ENCODE measurements around the gene ABCD2.

Gene ABCD2

DNA sequence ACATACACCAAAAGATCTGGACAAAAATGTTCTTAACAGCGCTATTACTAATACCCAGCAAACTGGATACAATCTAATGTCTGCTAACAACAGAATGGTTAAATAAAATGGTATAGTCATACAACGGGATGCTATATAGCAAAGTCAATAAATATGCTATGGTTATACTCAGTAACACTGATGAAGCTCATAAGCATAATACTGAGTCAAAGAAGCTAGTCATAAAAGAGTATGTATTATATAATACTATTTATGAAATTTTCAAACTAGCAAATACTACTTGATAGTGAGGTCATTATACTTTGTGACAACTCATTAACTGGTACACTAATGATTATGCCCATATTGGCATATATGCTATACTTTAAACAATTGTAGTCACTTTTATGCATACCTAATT is 7.4 kb downstream of the ABCD2 start:
- Histone ChIP-seq H3K9me3 (ENCODE audit: control insufficient read depth, insufficient read depth, low read depth, low read length) (no peaks in the 10 kb centered on the region), H3K4me3 (ENCODE audit: low read depth, low read length) (no peak overlapping the region), H3K27ac (ENCODE audit: extremely low read depth, low read depth, low read length) (no peak overlapping the region), H3K36me3 (ENCODE audit: control insufficient read depth in 2 of 2, insufficient read depth in 1 of 2, low read length in 2 of 2) (no peaks in the 10 kb centered on the region), H3K4me1 (ENCODE audit: control insufficient read depth, insufficient read depth, low read length) (no peaks in the 10 kb centered on the region)
- ChIA-PET POLR2A (no interaction called here), CTCF (no interaction called here)
- TF ChIP-seq ZNF394 (tag by site-specific recombination; IDR thresholded peaks at IDR 0.05; ENCODE audit: borderline replicate concordance) = no peak
- TF ChIP-seq, protein P1, sequence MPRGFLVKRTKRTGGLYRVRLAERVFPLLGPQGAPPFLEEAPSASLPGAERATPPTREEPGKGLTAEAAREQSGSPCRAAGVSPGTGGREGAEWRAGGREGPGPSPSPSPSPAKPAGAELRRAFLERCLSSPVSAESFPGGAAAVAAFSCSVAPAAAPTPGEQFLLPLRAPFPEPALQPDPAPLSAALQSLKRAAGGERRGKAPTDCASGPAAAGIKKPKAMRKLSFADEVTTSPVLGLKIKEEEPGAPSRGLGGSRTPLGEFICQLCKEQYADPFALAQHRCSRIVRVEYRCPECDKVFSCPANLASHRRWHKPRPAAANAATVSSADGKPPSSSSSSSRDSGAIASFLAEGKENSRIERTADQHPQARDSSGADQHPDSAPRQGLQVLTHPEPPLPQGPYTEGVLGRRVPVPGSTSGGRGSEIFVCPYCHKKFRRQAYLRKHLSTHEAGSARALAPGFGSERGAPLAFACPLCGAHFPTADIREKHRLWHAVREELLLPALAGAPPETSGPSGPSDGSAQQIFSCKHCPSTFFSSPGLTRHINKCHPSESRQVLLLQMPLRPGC (tag by site-specific recombination; IDR thresholded peaks at IDR 0.05) = no peak
- TF ChIP-seq ZNF747 (tag by site-specific recombination; IDR thresholded peaks at IDR 0.05) = no peak
- TF ChIP-seq, protein P2, sequence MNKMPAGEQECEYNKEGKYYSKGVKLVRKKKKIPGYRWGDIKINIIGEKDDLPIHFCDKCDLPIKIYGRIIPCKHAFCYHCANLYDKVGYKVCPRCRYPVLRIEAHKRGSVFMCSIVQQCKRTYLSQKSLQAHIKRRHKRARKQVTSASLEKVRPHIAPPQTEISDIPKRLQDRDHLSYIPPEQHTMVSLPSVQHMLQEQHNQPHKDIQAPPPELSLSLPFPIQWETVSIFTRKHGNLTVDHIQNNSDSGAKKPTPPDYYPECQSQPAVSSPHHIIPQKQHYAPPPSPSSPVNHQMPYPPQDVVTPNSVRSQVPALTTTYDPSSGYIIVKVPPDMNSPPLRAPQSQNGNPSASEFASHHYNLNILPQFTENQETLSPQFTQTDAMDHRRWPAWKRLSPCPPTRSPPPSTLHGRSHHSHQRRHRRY (tag by site-specific recombination; IDR thresholded peaks at IDR 0.05) = no peak
- TF ChIP-seq ZNF16 (tag by site-specific recombination; IDR thresholded peaks at IDR 0.05; ENCODE audit: low read depth) = no peak
- TF ChIP-seq, protein P3, sequence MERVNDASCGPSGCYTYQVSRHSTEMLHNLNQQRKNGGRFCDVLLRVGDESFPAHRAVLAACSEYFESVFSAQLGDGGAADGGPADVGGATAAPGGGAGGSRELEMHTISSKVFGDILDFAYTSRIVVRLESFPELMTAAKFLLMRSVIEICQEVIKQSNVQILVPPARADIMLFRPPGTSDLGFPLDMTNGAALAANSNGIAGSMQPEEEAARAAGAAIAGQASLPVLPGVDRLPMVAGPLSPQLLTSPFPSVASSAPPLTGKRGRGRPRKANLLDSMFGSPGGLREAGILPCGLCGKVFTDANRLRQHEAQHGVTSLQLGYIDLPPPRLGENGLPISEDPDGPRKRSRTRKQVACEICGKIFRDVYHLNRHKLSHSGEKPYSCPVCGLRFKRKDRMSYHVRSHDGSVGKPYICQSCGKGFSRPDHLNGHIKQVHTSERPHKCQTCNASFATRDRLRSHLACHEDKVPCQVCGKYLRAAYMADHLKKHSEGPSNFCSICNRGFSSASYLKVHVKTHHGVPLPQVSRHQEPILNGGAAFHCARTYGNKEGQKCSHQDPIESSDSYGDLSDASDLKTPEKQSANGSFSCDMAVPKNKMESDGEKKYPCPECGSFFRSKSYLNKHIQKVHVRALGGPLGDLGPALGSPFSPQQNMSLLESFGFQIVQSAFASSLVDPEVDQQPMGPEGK (tag by site-specific recombination; IDR thresholded peaks at IDR 0.05) = no peak
- no peak for TF ChIP-seq REPIN1 (tag by site-specific recombination; IDR thresholded peaks at IDR 0.05; ENCODE audit: low read depth)
- no peak for TF ChIP-seq ZNF266 (tag by site-specific recombination; IDR thresholded peaks at IDR 0.05; ENCODE audit: low read depth)
- TF ChIP-seq ZNF660 (tag by site-specific recombination; IDR thresholded peaks at IDR 0.05) = no peak
- TF ChIP-seq ZNF792 (tag by site-specific recombination; IDR thresholded peaks at IDR 0.05) = no peak
- no peak for TF ChIP-seq ZNF274 (IDR thresholded peaks at IDR 0.05; ENCODE audit: low read length)
- TF ChIP-seq ZNF274 (tag by site-specific recombination; IDR thresholded peaks at IDR 0.05; ENCODE audit: borderline replicate concordance) = no peak
- TF ChIP-seq, protein P4, sequence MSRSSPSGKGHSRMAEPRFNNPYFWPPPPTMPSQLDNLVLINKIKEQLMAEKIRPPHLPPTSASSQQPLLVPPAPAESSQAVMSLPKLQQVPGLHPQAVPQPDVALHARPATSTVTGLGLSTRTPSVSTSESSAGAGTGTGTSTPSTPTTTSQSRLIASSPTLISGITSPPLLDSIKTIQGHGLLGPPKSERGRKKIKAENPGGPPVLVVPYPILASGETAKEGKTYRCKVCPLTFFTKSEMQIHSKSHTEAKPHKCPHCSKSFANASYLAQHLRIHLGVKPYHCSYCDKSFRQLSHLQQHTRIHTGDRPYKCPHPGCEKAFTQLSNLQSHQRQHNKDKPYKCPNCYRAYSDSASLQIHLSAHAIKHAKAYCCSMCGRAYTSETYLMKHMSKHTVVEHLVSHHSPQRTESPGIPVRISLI (tag by site-specific recombination; IDR thresholded peaks at IDR 0.05) = no peak
- TF ChIP-seq, protein P5, sequence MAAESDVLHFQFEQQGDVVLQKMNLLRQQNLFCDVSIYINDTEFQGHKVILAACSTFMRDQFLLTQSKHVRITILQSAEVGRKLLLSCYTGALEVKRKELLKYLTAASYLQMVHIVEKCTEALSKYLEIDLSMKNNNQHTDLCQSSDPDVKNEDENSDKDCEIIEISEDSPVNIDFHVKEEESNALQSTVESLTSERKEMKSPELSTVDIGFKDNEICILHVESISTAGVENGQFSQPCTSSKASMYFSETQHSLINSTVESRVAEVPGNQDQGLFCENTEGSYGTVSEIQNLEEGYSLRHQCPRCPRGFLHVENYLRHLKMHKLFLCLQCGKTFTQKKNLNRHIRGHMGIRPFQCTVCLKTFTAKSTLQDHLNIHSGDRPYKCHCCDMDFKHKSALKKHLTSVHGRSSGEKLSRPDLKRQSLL (tag by site-specific recombination; IDR thresholded peaks at IDR 0.05) = no peak
- no peak for TF ChIP-seq ZNF423 (tag by site-specific recombination; IDR thresholded peaks at IDR 0.05)
- TF ChIP-seq ZNF549 (tag by site-specific recombination; IDR thresholded peaks at IDR 0.05) = no peak
- TF ChIP-seq ZNF211 (tag by site-specific recombination; IDR thresholded peaks at IDR 0.05; ENCODE audit: low read depth) = no peak
- TF ChIP-seq OVOL3 (tag by site-specific recombination; IDR thresholded peaks at IDR 0.05) = no peak

DNA sequence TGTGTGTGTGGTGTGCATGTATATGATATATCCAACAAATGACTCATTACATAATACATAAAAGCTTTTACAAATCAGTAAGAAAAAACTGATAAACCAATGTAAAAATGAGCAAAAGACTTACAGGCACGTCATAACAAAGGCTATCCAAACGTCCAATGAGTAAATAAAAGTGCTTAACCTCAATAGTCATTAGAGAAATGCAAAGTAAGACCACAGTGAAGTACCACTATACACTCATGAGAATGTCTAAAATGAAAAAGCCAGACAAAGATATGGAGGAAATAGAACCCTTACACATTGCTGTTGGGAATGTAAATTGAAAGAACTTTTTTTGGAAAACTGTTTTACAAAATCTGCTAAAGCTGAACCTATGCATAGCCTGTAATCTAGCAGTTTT is 7.8 kb downstream of the ABCD2 start:
- Histone ChIP-seq H3K36me3 (ENCODE audit: control insufficient read depth in 2 of 2, insufficient read depth in 1 of 2, low read length in 2 of 2) (no peaks in the 10 kb centered on the region), H3K4me1 (ENCODE audit: control insufficient read depth, insufficient read depth, low read length) (no peaks in the 10 kb centered on the region), H3K27ac (ENCODE audit: extremely low read depth, low read depth, low read length) (no peak overlapping the region), H3K9me3 (ENCODE audit: control insufficient read depth, insufficient read depth, low read depth, low read length) (no peaks in the 10 kb centered on the region), H3K4me3 (ENCODE audit: low read depth, low read length) (no peak overlapping the region)
- ChIA-PET CTCF (no interaction called here), POLR2A (no interaction called here)
- TF ChIP-seq ZNF10 (tag by site-specific recombination; IDR thresholded peaks at IDR 0.05) (no peak), ZNF48 (tag by site-specific recombination; IDR thresholded peaks at IDR 0.05) (no peak), SP2 (tag by site-specific recombination; IDR thresholded peaks at IDR 0.05) (no peak), ZNF138 (tag by site-specific recombination; IDR thresholded peaks at IDR 0.05; ENCODE audit: borderline replicate concordance) (no peak), ZNF521 (tag by site-specific recombination; IDR thresholded peaks at IDR 0.05) (no peak), ZNF121 (tag by site-specific recombination; IDR thresholded peaks at IDR 0.05) (no peak)
- TF ChIP-seq, protein P6, sequence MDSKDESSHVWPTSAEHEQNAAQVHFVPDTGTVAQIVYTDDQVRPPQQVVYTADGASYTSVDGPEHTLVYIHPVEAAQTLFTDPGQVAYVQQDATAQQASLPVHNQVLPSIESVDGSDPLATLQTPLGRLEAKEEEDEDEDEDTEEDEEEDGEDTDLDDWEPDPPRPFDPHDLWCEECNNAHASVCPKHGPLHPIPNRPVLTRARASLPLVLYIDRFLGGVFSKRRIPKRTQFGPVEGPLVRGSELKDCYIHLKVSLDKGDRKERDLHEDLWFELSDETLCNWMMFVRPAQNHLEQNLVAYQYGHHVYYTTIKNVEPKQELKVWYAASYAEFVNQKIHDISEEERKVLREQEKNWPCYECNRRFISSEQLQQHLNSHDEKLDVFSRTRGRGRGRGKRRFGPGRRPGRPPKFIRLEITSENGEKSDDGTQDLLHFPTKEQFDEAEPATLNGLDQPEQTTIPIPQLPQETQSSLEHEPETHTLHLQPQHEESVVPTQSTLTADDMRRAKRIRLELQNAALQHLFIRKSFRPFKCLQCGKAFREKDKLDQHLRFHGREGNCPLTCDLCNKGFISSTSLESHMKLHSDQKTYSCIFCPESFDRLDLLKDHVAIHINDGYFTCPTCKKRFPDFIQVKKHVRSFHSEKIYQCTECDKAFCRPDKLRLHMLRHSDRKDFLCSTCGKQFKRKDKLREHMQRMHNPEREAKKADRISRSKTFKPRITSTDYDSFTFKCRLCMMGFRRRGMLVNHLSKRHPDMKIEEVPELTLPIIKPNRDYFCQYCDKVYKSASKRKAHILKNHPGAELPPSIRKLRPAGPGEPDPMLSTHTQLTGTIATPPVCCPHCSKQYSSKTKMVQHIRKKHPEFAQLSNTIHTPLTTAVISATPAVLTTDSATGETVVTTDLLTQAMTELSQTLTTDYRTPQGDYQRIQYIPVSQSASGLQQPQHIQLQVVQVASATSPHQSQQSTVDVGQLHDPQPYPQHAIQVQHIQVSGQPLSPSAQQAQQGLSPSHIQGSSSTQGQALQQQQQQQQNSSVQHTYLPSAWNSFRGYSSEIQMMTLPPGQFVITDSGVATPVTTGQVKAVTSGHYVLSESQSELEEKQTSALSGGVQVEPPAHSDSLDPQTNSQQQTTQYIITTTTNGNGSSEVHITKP (tag by site-specific recombination; IDR thresholded peaks at IDR 0.05) = no peak
